ENCODE results near the gene BICC1.

BICC1 gene

DNA sequence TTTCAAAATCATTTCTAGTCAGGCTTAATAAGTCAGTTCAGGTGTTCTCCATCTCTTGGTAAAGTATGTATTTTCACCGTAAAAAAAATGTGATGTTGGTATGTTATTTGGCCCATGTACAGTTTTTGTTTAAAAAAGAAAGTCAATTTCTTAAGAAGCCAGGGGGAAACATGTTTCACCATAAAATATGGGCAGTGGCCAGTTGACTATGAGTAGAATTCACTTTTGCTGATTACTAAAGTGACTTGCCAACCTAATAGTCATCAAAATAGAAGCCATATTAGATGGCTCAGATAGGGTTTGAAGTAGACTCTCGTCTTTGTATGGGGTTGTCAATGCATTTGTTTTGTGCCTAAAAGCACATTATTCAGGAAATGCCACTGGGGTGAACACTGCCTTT lies 266.3 kb downstream of the BICC1 start:
- peak; percentile 34 for DNase-seq (ENCODE audit: low read depth)

- DNase-seq (ENCODE audit: low read depth) = no peak
Measured at GRCh38 chr10:58779594-58779993, 266.9 kb downstream of the BICC1 start.

- DNase-seq (ENCODE audit: low read depth) = no peak
Measured at GRCh38 chr10:58780476-58780875, 267.8 kb downstream of the BICC1 start.

GRCh38 chr10:58781873-58782488 lies 269.3 kb downstream of the BICC1 start:
- peak; percentile 34 for DNase-seq (ENCODE audit: low read depth)

- peak; percentile 96 for DNase-seq (ENCODE audit: low read depth)
Measured at GRCh38 chr10:58782876-58783851, 270.5 kb downstream of the BICC1 start.

DNA sequence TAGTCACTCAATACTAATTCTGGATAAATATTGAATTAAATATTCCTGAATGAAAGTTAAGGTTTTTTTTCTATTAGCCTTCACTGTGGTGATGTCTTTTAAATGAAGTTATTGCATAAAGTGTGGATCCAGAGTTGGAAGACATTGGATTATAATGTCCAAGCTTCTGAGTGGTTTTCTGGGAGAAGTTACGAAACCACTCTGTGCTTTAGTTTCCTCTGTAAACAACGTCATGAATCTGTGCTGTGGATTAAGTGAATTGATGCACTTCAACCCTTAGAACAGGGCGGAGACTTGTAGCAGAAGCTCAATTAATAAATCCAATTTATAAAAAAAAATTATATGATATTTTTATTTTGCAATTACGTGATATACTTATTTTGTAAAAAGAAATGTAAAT lies 271.7 kb downstream of the BICC1 start:
- peak; percentile 48 for DNase-seq (ENCODE audit: low read depth)

GRCh38 chr10:58785354-58785753 lies 272.7 kb downstream of the BICC1 start:
- DNase-seq (ENCODE audit: low read depth) = no peak

DNA sequence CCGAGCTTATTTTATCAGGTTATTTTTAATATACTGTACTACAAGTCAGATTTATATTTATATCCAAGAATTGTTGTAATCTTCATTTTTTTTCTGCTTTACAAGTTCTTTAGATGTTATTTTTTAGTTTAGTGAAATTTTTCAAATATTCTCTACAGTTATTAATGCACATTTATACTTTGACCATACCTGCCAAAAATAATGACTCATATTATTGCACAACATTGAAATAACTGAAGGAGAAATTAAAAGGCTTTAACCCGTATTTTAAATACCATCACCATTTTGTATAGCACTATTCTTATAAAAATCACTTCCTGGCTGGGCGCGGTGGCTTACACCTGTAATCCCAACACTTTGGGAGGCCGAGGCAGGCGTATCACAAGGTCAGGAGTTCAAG lies 278.5 kb downstream of the BICC1 start:
- peak; percentile 43 for DNase-seq (ENCODE audit: low read depth)

DNA sequence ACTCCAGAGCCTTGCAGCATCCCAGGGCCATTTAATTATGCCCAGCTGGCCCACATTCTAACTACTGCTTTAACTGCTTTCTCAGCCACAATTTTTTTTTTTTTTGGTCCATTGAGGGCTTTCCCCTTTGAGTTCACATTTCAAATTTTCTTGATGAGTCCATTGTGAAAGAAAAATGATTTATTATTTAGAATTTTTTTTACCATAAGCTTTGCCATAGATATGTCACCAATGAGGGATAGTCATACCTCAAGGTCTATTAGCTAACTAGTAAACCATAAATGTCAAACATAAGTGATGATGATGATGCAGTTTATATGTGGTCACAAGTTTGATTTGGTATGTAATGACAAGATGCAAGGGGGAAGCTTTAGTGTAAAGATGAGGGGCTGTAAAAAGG lies 282.9 kb downstream of the BICC1 start:
- DNase-seq (ENCODE audit: low read depth) = no peak

- no peak for DNase-seq (ENCODE audit: low read depth)
Measured at GRCh38 chr10:58796242-58796641, 283.6 kb downstream of the BICC1 start.

- DNase-seq (ENCODE audit: low read depth) = no peak
Measured at GRCh38 chr10:58796824-58797223, 284.2 kb downstream of the BICC1 start.

DNA sequence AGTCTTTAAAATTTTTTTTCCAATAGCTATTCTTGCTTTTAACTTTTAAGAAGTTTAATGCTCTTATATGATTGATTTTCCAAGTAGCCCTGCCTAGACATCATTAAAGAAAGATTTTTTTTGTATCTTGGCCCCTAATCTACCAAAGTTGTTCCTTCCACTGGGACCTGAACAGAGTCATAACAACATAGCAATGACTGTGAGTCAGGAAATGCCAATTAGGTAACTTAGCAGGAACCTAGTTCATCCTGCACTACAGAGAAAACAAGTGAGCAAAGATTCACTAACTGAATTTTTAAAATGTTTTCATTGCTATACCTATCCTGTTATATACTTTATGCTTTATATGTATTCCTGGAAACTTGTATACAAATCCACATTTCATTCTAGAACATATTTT lies 284.7 kb downstream of the BICC1 start:
- no peak for DNase-seq (ENCODE audit: low read depth)

DNA sequence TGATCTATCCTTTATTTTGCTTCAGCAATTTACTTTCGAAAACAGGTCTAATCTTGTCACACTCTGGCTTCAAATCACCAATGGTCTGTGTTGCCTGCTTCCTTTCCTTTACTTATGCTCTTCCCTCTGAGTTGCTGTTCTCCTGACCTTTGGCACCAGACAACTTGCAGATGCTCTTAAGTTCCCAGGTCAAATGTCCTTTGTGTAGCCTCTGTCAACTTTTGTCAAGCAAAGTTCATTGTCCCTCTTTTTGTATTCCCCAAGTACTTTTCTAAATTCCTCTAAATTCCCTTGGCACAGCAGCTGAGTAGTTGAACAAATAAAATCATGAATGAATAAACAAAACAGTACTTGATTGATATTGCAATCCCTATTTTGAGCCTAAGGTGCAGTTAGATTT lies 289.4 kb downstream of the BICC1 start:
- no peak for DNase-seq (ENCODE audit: low read depth)

- DNase-seq (ENCODE audit: low read depth) = no peak
Measured at GRCh38 chr10:58806323-58806722, 293.7 kb downstream of the BICC1 start.

DNA sequence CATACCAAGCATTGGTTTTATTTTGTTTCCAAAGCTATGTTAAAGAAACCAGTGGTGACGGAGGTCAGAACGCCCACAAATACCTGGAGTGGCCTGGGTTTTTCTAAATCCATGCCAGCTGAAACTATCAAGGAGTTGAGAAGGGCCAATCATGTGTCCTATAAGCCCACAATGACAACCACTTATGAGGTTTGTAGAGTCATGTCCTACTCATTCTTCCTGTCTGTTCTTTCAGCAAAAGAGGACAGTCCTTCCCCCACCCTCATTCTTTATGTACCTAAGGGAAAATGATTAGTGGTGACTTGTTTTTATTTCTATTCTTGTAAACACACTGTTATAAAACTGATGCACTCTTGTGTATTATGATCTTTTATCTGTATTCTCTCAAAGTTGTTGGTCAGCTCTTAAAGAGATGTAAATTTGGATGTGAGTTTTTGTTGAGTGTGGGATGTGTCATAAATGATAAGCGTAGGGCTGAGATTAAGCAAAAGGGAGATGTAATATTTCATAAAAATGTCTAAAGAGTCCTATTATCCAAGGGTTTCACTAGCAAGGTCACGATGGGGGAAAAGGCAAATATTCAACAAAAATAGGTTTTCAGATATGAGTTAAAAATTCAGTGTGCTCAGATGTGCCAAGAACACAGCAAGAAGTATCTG lies 294.4 kb downstream of the BICC1 start:
- DNase-seq (ENCODE audit: low read depth) = no peak

DNA sequence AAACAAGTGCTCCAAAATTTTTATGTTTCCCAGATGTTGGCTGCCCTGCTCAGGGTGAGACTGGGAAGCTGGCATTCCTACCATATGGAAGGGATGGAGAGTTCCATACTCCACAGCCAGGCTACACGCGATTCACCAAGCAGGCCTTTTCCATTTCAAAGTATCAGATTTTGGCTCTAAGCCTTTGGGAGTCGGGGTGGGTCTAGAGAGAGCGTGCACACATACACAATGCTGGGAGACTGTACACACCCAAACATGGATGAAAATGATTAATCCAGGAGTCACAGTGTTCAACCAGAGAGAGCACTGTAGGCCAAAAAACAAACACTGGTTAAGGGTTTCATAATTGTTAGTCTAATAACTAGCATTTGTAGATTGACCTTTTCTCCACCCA lies 295.0 kb downstream of the BICC1 start:
- peak; percentile 76 for DNase-seq (ENCODE audit: low read depth)

DNA sequence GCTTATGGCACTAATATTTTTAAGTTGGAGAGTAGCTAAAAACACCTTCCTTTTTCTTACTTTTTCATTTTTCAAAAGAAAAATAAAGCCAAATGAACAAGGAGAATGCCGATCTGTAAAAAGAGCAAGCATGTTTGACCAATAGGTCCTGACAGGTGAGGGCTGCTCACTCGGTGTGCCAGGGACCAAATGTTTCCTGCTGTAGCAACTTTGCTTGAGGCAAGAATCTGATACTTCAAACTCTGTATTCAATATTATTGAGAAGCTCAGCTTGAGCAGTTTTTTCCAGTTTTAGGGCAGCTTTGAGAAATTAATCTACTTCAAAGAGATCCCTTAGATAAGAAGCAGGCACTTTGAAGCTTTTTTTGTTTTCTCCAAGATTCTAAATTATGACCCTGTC lies 298.1 kb downstream of the BICC1 start:
- DNase-seq (ENCODE audit: low read depth) = no peak

DNA sequence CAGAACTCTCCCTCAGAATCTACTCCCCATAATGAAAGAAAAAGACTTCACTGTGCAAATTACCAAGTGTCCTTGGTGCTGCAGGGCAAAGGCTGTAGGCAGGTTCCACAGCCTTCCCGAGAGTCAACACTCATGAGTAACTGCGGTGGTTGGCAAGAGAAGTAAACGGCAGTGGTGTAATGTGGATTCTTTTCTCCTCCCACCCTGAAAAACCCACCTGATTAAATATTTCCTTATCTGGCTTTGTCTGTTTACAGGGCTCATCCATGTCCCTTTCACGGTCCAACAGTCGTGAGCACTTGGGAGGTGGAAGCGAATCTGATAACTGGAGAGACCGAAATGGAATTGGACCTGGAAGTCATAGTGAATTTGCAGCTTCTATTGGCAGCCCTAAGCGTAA lies 300.9 kb downstream of the BICC1 start:
- DNase-seq (ENCODE audit: low read depth) = no peak

GRCh38 chr10:58817201-58817846 lies 304.7 kb downstream of the BICC1 start:
- DNase-seq (ENCODE audit: low read depth) = peak; percentile 35

DNA sequence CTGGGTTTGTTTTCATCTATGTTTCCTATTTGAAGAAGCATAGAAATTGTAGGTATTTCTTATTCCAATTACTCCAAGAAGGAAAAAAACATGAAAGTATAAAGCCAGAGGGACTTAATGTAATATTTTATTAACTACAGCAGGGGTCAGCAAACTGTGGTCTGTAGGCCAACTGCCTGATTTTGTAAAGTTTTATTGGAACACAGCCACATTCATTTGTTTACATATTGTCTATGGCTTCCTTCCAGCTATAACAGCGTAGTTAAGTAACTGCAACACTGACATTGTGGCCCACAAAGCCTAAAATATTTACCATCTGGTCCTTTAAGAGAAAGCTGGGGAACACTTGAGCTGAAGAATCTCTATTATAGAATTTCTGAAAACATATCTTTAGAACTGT lies 306.2 kb downstream of the BICC1 start:
- peak; percentile 87 for DNase-seq (ENCODE audit: low read depth)

- DNase-seq (ENCODE audit: low read depth) = no peak
Measured at GRCh38 chr10:58820386-58820785, 307.7 kb downstream of the BICC1 start.

Measured in fibroblast of gingiva (primary cell).